ENCODE data around the gene TAPBPL. TPM values are rescaled to one million over a fixed set of nuclear protein-coding genes. Genes with fewer than 3 reads are reported as not detected.

The TAPBPL gene, protein sequence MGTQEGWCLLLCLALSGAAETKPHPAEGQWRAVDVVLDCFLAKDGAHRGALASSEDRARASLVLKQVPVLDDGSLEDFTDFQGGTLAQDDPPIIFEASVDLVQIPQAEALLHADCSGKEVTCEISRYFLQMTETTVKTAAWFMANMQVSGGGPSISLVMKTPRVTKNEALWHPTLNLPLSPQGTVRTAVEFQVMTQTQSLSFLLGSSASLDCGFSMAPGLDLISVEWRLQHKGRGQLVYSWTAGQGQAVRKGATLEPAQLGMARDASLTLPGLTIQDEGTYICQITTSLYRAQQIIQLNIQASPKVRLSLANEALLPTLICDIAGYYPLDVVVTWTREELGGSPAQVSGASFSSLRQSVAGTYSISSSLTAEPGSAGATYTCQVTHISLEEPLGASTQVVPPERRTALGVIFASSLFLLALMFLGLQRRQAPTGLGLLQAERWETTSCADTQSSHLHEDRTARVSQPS
- total RNA-seq (2022; extraction: Qiagen RNA extraction), result 3.0 to 3.9 TPM (median 3.5 TPM) in 5 replicates

DNA sequence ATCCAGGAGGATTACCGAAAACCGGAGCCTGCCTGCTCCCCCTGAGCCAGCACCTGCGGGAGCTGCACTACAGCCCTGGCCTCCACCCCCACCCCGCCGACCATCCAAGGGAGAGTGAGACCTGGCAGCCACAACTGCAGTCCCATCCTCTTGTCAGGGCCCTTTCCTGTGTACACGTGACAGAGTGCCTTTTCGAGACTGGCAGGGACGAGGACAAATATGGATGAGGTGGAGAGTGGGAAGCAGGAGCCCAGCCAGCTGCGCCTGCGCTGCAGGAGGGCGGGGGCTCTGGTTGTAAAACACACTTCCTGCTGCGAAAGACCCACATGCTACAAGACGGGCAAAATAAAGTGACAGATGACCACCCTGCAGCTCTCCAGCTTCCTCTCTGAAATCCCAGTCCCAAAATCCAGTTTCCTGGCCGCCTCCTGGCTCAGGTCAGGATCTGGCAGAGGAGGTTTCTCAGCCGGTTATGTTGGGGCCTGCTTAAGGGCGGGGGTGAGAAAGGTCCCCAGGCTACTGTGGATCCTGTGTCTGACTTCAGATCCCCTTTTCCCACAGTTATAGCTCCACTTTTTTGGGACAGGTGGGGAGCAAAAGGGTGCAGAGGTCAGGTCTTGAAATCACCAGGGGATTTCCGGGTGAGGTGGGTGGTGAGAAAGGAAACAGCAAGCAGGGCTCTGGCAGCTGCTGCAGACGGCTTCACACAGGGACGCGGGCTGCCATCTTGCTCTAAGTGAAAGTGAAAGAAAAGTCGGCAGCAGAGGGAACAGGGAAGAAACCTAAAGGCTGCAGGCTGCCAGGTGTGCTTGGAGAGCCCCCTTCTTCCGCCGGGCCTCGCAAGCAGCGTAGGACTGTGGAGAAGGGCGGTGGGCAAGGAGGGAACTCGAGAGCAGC lies at the start of gene TAPBPL:
Gene TAPBPL, plus strand, starts transcription at position 695 of the 897 bp plus-strand sequence. CDS start 207 bp downstream, outside the sequence.

DNA sequence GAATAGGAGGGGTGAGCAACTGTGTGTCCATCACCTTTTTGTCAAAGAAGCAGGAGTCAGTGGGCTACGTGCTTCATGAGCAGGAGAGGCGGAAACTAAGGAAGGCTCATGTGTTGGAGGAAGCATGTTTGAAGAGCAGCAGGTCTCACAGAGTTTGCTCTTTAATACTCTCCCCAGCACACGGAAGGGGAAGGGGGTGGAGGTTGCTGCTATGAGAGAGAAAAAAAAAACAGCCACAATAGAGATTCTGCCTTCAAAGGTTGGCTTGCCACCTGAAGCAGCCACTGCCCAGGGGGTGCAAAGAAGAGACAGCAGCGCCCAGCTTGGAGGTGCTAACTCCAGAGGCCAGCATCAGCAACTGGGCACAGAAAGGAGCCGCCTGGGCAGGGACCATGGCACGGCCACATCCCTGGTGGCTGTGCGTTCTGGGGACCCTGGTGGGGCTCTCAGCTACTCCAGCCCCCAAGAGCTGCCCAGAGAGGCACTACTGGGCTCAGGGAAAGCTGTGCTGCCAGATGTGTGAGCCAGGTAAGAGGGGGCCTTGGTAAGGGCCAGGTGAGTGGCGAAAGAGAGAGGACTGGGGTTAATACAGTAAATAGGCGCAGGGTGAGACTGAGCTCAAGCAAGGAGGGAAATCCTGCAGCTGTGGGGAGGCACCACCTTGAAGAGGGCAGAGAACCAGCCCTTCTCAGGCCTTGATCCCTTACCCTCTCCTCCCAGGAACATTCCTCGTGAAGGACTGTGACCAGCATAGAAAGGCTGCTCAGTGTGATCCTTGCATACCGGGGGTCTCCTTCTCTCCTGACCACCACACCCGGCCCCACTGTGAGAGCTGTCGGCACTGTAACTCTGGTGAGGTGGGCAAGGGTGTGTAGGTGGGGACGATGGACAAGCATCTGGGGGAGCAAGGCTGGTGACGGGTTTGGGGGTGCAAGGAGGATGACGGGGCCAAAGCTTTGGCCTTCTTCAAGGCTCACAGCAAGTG lies 6.8 kb upstream of the TAPBPL start, which contains the start of gene CD27:
Gene CD27, plus strand, starts transcription at position 252 of the 985 bp plus-strand sequence. Its CDS starts 141 bp downstream, at position 393.

DNA sequence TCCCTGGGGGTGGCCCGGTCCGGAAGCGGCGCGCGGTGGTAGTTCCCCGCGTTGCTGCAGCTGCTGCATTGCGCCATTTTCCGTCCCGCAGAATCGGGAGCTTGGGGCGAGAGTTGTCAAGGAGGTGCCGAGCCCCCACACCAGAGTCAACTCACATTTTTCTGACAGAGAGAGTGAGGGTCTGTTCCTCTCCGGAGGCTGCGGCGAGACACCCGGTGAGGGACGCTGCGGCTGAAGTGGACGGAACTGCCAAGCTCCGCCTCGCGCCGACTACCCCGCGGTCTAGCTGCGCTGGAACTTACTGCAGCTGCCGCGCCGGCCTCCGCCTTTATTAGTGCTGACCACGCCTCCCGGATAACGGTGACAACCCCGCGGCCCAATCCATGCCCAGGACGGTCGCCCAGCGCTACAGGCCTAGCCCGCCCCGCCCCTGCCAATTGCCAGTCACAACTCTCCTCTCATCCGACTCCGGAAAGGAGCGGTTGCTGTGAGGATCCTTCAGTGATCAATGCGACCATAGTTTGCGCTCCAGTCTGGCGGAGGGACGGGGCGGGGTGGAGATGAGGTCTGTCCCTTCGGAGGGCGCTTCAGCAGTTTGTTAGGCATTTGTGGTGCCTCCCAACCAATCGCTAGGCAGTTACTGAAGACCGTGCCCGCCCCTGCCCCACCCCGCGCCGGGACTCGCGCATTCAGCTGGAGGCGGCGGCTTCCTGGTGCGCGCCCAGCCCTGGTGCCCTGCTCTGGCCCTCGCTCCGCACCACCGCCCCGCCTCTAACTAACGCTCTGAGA lies 18.7 kb downstream of the TAPBPL start, which contains the start of gene VAMP1:
Gene VAMP1, minus strand, starts transcription at position 303 of the 789 bp plus-strand sequence. Its CDS starts 146 bp downstream, at position 157.

DNA sequence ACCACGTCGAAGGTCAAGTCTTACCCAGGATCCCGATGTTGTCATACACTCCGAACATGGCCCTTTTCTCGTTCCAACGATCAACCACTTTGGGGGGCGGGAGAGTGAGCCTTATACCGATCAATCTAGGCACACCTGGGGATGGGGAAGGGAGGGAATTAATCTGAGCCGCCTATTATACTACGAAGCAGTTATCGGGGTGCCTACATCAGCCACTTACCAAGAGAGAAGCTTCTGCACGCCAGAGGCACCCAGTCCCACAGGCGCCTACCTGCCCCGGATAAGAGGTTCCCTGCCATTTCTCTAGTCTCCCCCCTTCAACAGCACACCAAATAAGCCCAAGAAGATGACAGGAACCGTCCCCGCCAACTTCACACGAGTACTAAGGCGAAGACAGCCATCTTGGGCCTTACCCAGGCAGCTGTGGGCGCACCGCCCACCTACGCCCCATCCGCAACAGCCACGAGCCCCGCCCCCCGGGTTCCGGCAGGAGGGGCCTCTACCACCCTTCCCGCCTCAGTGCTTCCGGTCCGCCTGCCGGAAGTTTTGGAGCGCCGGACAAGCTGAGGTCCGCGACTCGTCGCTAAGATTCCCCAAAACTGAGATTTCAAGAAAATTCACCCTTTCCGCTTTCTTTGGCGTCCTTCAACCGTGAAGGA lies 41.1 kb downstream of the TAPBPL start, which contains the start of gene MRPL51:
Gene MRPL51, minus strand, starts transcription at position 425 of the 659 bp plus-strand sequence. Its CDS starts 126 bp downstream, at position 299.

DNA sequence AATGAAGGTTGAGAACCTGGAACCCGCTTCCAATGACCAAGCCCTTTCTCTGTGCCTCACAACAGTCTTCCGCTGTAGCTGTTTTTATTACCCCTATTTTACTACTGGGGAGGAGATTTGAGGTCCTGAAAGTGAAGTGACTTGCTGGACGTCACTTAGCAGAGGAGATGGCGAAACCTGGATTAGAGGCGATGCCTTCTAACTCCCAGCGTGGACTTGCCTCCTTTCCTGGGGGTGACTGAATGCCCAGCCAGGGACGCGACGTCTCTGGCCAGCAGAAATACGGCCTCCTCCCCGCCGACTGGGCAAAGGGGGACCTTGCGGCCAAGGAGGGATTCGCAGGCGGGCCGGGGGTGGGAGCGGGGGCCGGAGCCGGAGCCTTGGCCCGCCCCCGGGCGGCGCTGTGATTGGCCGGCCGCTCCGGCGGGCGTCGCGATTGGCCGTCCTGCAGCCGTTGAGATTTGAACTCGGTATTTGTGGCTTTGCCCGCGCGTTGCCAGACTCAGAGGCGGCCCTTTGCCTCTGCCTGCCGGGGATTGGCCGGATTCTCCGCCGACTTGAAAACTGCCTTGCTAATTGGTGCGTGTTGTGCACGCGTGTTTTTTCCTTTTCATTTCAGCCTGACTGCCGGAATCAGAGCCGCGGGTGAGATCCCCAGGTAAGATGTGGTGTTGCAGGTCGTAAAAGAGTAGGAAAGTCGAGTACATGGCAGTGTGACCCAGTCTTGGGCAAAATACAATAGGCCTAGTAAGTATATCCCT lies 41.8 kb downstream of the TAPBPL start, which contains the start of gene NCAPD2:
Gene NCAPD2, plus strand, starts transcription at position 606 of the 761 bp plus-strand sequence. CDS start 997 bp downstream, outside the sequence.

Other genes starting within 250 kb of the TAPBPL start
- gene PLEKHG6, start 141.4 kb upstream of the TAPBPL start, total RNA-seq (2022; extraction: Qiagen RNA extraction), result 0.23 to 0.37 TPM (median 0.28 TPM) in 5 replicates
- gene TNFRSF1A, start 110.0 kb upstream of the TAPBPL start, total RNA-seq (2022; extraction: Qiagen RNA extraction), result 401 to 704 TPM (median 482 TPM) in 5 replicates
- 23.1 to 30.7 TPM (median 28.9 TPM) in 5 replicates for gene SCNN1A, start 76.5 kb upstream of the TAPBPL start, total RNA-seq (2022; extraction: Qiagen RNA extraction)
- 210 to 256 TPM (median 253 TPM) in 5 replicates for gene LTBR, start 67.9 kb upstream of the TAPBPL start, total RNA-seq (2022; extraction: Qiagen RNA extraction)
- not detected in 5 replicates for gene CD27, start 7.1 kb upstream of the TAPBPL start, total RNA-seq (2022; extraction: Qiagen RNA extraction)
- gene VAMP1, start 18.6 kb downstream of the TAPBPL start, total RNA-seq (2022; extraction: Qiagen RNA extraction), result 8.9 to 13.2 TPM (median 10.2 TPM) in 5 replicates
- 268 to 320 TPM (median 299 TPM) in 5 replicates for gene MRPL51, start 41.2 kb downstream of the TAPBPL start, total RNA-seq (2022; extraction: Qiagen RNA extraction)
- gene NCAPD2, start 42.1 kb downstream of the TAPBPL start, total RNA-seq (2022; extraction: Qiagen RNA extraction), result 51.0 to 69.8 TPM (median 57.7 TPM) in 5 replicates
- 6,774 to 9,343 TPM (median 8,942 TPM) in 5 replicates for gene GAPDH, start 82.5 kb downstream of the TAPBPL start, total RNA-seq (2022; extraction: Qiagen RNA extraction)
- 1.5 to 2.3 TPM (median 1.6 TPM) in 5 replicates for gene IFFO1, start 104.0 kb downstream of the TAPBPL start, total RNA-seq (2022; extraction: Qiagen RNA extraction)
- gene NOP2, start 116.2 kb downstream of the TAPBPL start, total RNA-seq (2022; extraction: Qiagen RNA extraction), result 86.7 to 99.6 TPM (median 96.7 TPM) in 5 replicates
- 52.7 to 76.9 TPM (median 54.3 TPM) in 5 replicates for gene CHD4, start 155.3 kb downstream of the TAPBPL start, total RNA-seq (2022; extraction: Qiagen RNA extraction)
- gene LPAR5, start 183.9 kb downstream of the TAPBPL start, total RNA-seq (2022; extraction: Qiagen RNA extraction), result 0.53 to 0.92 TPM (median 0.65 TPM) in 5 replicates
- gene ACRBP, start 195.4 kb downstream of the TAPBPL start, total RNA-seq (2022; extraction: Qiagen RNA extraction), result 0.13 to 0.28 TPM (median 0.17 TPM) in 3 of 5 replicates, not detected in the others
- 12.0 to 17.7 TPM (median 14.7 TPM) in 5 replicates for gene ING4, start 211.1 kb downstream of the TAPBPL start, total RNA-seq (2022; extraction: Qiagen RNA extraction)
- gene ZNF384, start 237.3 kb downstream of the TAPBPL start, total RNA-seq (2022; extraction: Qiagen RNA extraction), result 50.4 to 60.8 TPM (median 56.9 TPM) in 5 replicates
- 0.75 to 1.00 TPM (median 0.92 TPM) in 5 replicates for gene PIANP, start 248.8 kb downstream of the TAPBPL start, total RNA-seq (2022; extraction: Qiagen RNA extraction)

Data from A549 treated with AZD2906 at 1 μM for 4 hours (cell line).